Trophoblast cell (in vitro differentiated cells and primary cell): ENCODE measurements around the gene ZSCAN21.

Experiments
- DNase-seq, 2 donors: peaks; one replicate each; pipeline ENCODE4 v3.0.0-alpha.2; 2016
- H2AFZ ChIP-seq: 2 replicates; pipeline ENCODE4 v1.6.1; 2013; ENCODE audit warnings: low read length, moderate library complexity, mild to moderate bottlenecking; ENCODE audit not compliant: insufficient read depth, poor library complexity
- H2AK5ac ChIP-seq: 2 replicates; pipeline ENCODE4 v1.6.1; 2013; ENCODE audit warnings: mild to moderate bottlenecking, low read length
- H2BK120ac ChIP-seq: 2 replicates; pipeline ENCODE4 v1.6.1; 2013; ENCODE audit warnings: low read length, mild to moderate bottlenecking, moderate library complexity; ENCODE audit not compliant: insufficient read depth, poor library complexity
- H2BK12ac ChIP-seq: 2 replicates; pipeline ENCODE4 v1.6.1; 2013; ENCODE audit warnings: mild to moderate bottlenecking, low read length, moderate library complexity
- H2BK5ac ChIP-seq: 2 replicates; pipeline ENCODE4 v1.6.1; 2013; ENCODE audit warnings: low read length, low read depth, moderate library complexity, mild to moderate bottlenecking; ENCODE audit not compliant: poor library complexity
- H3K14ac ChIP-seq: 2 replicates; pipeline ENCODE4 v1.6.1; 2013; ENCODE audit warnings: mild to moderate bottlenecking, low read length
- H3K18ac ChIP-seq: 2 replicates; pipeline ENCODE4 v1.6.1; 2013; ENCODE audit warnings: mild to moderate bottlenecking, low read length
- H3K23ac ChIP-seq: 2 replicates; pipeline ENCODE4 v1.6.1; 2013; ENCODE audit warnings: low read length
- H3K27ac ChIP-seq: 2 replicates; pipeline ENCODE4 v1.5.1; 2013; ENCODE audit warnings: low read depth, mild to moderate bottlenecking, inconsistent platforms, low read length, moderate library complexity
- H3K27me3 ChIP-seq: 2 replicates; pipeline ENCODE4 v1.6.1; 2013; ENCODE audit warnings: inconsistent platforms, mild to moderate bottlenecking, low read length, moderate library complexity; ENCODE audit not compliant: insufficient read depth
- H3K36me3 ChIP-seq, 2 experiments: 1 replicate in 1 of 2; 2 replicates in 1 of 2; pipeline ENCODE4 v1.6.1; 2013; ENCODE audit warnings: low read length in 2 of 2, mild to moderate bottlenecking in 2 of 2, moderate library complexity in 1 of 2; ENCODE audit not compliant: insufficient read depth in 2 of 2, control insufficient read depth in 1 of 2
- H3K4ac ChIP-seq: 2 replicates; pipeline ENCODE4 v1.6.1; 2013; ENCODE audit warnings: low read depth, mild to moderate bottlenecking, low read length, moderate library complexity
- H3K4me1 ChIP-seq, 2 experiments: 1 replicate in 1 of 2; 2 replicates in 1 of 2; pipeline ENCODE4 v1.6.1; 2013; ENCODE audit warnings: low read length in 2 of 2, mild to moderate bottlenecking in 2 of 2, moderate library complexity in 1 of 2; ENCODE audit not compliant: insufficient read depth in 2 of 2, control insufficient read depth in 1 of 2
- H3K4me2 ChIP-seq: 2 replicates; pipeline ENCODE4 v1.6.1; 2013; ENCODE audit warnings: inconsistent platforms, mild to moderate bottlenecking, low read length, moderate library complexity
- H3K4me3 ChIP-seq: 2 replicates; pipeline ENCODE4 v1.5.1; 2013; ENCODE audit warnings: mild to moderate bottlenecking, low read depth, low read length, inconsistent platforms
- H3K79me1 ChIP-seq: one replicate; pipeline ENCODE4 v1.6.1; 2013; ENCODE audit warnings: low read length
- H3K79me2 ChIP-seq: 2 replicates; pipeline ENCODE4 v1.6.1; 2013; ENCODE audit warnings: low read length, mild to moderate bottlenecking; ENCODE audit not compliant: control insufficient read depth, insufficient read depth, poor library complexity
- H3K9ac ChIP-seq: 2 replicates; pipeline ENCODE4 v1.6.1; 2013; ENCODE audit warnings: mild to moderate bottlenecking, low read length
- H3K9me3 ChIP-seq: 2 replicates; pipeline ENCODE4 v1.6.1; 2013; ENCODE audit warnings: low read depth, mild to moderate bottlenecking, control low read depth, inconsistent platforms, low read length; ENCODE audit not compliant: insufficient read depth
- H4K12ac ChIP-seq: 2 replicates; pipeline ENCODE4 v1.6.1; 2013; ENCODE audit warnings: low read depth, mild to moderate bottlenecking, low read length, moderate library complexity
- H4K8ac ChIP-seq: 2 replicates; pipeline ENCODE4 v1.6.1; 2013; ENCODE audit warnings: low read depth, mild to moderate bottlenecking, low read length, moderate library complexity
- H4K91ac ChIP-seq: one replicate; pipeline ENCODE4 v1.6.1; 2013; ENCODE audit warnings: low read depth, mild to moderate bottlenecking, low read length, moderate library complexity
- WGBS: extraction: QIAGEN DNeasy Blood & Tissue Kit; methylation state at CpG from one replicate; pipeline ENCODE4 v1.1.7; 2013; ENCODE audit warnings: missing lambda C conversion rate; ENCODE audit not compliant: insufficient read length, insufficient coverage; ENCODE audit errors: extremely low coverage; 5-methylcytosine and 5-hydroxymethylcytosine counted together

ZSCAN21 gene

DNA sequence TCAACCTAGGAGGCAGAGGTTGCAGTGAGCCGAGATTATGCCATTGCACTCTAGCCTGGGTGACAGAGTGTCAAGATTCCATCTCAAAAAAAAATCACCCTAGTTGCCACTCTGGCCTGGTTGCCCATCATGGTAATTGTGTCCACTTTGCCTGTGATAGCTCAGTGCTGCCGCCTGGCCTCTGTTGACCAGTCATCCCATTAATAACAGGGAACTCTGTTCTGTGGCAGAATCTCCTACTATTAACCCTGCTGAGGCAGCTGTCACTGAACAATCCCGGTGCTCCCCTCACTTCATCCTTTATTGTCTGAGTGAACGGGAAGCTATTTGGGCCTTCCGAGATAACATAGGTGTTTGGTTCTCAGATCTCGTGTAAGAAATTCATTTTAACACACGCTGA lies 17.4 kb downstream of the ZSCAN21 start:
- no peak for DNase-seq
- no CpG with 5 or more reads among the region's 7 CpGs for WGBS
- no peak overlapping the region for H4K8ac ChIP-seq

DNA sequence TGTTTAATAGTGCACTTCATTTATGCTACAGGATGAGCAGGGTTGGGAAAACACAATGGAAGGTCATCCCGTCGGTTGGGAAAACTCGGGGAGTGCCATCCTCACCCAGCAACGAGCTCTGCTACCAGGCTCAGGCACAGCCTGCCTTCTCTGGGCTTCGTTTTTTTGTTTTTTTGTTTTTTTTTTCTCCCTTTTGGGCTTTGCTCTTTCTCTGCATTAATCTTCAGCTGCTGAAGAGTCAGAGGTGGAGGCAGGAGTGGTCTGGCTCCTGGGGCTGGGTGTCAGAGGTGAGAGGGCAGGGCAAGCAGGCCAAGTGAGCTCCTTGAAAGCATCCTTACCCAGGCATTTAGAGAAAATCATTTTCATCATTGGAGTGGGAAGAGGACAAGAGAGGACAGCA lies 20.4 kb downstream of the ZSCAN21 start:
- Histone ChIP-seq H3K9me3 (peaks cover 30% of the 10 kb centered on the region), H3K4me2 (no peak overlapping the region), H3K27me3 (no peaks in the 10 kb centered on the region), H3K4me1 (peaks cover 2 to 7% of the 10 kb centered on the region in 2 experiments), H3K18ac (no peak overlapping the region), H2AK5ac (no peak overlapping the region), H4K12ac (no peak overlapping the region), H3K4me3 (no peak overlapping the region), H4K91ac (no peak overlapping the region), H4K8ac (no peak overlapping the region), H3K79me1 (no peaks in the 10 kb centered on the region), H2BK12ac (no peak overlapping the region), H3K36me3 (peaks cover 55 to 58% of the 10 kb centered on the region in 2 experiments), H3K79me2 (no peaks in the 10 kb centered on the region), H2BK5ac (no peak overlapping the region), H2BK120ac (no peak overlapping the region), H3K9ac (no peak overlapping the region), H3K23ac (no peak overlapping the region), H3K14ac (no peak overlapping the region), H3K27ac (no peak overlapping the region), H2AFZ (no peak overlapping the region), H3K4ac (no peak overlapping the region)
- no peak for DNase-seq
- no CpG with 5 or more reads among the region's 5 CpGs for WGBS

More for the DNA sequence above, 17.4 kb downstream of the ZSCAN21 start:
- Histone ChIP-seq H2BK120ac (no peak overlapping the region), H3K9me3 (peaks cover 16% of the 10 kb centered on the region), H3K79me1 (no peaks in the 10 kb centered on the region), H3K23ac (no peak overlapping the region), H3K27me3 (no peaks in the 10 kb centered on the region), H3K27ac (no peak overlapping the region), H4K12ac (no peak overlapping the region), H4K91ac (no peak overlapping the region), H3K4me1 (peaks cover 2 to 7% of the 10 kb centered on the region in 2 experiments), H3K18ac (no peak overlapping the region), H3K36me3 (peaks cover 42 to 45% of the 10 kb centered on the region in 2 experiments), H3K4me3 (no peak overlapping the region), H2AK5ac (no peak overlapping the region), H3K79me2 (no peaks in the 10 kb centered on the region), H3K14ac (no peak overlapping the region), H2BK12ac (no peak overlapping the region), H3K9ac (no peak overlapping the region), H3K4me2 (no peak overlapping the region), H2AFZ (no peak overlapping the region), H2BK5ac (no peak overlapping the region), H3K4ac (no peak overlapping the region)

DNA sequence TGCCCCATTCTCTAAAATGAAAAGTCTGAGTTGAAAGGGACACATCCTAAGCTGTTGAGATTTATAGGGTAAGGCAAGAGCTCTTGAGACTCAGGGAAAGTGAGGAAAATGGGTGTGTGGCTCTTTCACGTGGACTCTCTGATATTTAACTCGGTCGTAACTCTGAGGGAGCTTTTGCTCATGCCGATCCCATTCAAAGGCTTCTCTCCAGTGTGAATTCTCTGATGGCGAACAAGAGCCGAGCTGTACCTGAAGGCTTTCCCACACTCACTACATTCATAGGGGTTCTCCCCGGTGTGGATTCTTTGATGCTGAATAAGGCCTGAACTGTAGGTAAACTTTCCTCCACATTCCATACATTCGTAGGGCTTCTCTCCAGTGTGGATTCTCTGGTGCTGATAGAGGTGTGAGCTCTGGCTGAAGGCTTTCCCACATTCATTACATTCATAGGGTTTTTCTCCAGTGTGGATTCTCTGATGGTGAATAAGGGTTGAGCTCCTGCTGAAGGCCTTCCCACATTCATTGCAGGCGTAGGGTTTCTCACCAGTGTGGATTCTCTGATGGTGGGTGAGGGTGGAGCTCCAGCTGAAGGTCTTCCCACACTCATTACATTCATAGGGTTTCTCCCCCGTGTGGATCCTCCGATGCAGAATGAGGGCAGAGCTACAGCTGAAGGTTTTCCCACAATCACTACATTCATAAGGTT lies 21.6 kb downstream of the ZSCAN21 start:
- Histone ChIP-seq H3K4ac (no peak overlapping the region), H3K27me3 (no peaks in the 10 kb centered on the region), H3K9ac (no peak overlapping the region), H3K14ac (no peak overlapping the region), H4K12ac (no peak overlapping the region), H3K4me2 (no peak overlapping the region), H3K4me3 (no peak overlapping the region), H3K79me2 (no peaks in the 10 kb centered on the region), H3K23ac (no peak overlapping the region), H2AK5ac (no peak overlapping the region), H3K9me3 (peaks cover 36% of the 10 kb centered on the region), H3K4me1 (peaks cover 0 to under 1% of the 10 kb centered on the region in 2 experiments), H3K79me1 (no peaks in the 10 kb centered on the region), H2AFZ (no peak overlapping the region), H2BK120ac (no peak overlapping the region), H2BK12ac (no peak overlapping the region), H3K27ac (no peak overlapping the region), H4K8ac (no peak overlapping the region), H4K91ac (no peak overlapping the region), H2BK5ac (no peak overlapping the region), H3K36me3 (peaks cover 66 to 70% of the 10 kb centered on the region in 2 experiments), H3K18ac (no peak overlapping the region)
- peak; percentile 51 to 62 for DNase-seq
- no CpG with 5 or more reads among the region's 11 CpGs for whole genome bisulfite sequencing

DNA sequence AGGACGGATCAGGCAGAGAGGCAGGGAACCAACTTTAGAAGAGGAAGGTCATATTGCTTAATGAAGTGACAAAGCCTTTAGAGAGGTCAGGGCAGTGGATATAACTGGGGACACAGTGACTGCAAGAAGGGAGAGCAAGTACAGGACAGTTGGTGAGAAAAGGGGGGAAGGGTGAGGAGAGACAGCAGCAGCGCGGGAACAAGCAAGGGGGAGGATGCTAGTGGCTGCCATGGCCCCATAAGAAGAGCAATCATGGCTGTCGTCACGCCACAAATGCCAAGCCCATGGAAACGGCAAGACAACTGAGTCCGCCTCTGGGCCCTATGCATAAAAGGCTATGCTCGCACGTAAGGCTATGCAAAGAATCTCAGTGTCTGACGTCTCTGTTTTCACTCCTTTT lies 22.9 kb downstream of the ZSCAN21 start:
- Histone ChIP-seq H2BK12ac (no peak overlapping the region), H2AK5ac (no peak overlapping the region), H2BK5ac (no peak overlapping the region), H3K4me2 (no peak overlapping the region), H4K12ac (no peak overlapping the region), H3K14ac (no peak overlapping the region), H3K9me3 (peaks cover 36% of the 10 kb centered on the region), H3K4ac (no peak overlapping the region), H3K27me3 (no peaks in the 10 kb centered on the region), H3K4me3 (no peak overlapping the region), H3K23ac (no peak overlapping the region), H3K79me1 (no peaks in the 10 kb centered on the region), H3K18ac (no peak overlapping the region), H2BK120ac (no peak overlapping the region), H2AFZ (no peak overlapping the region), H3K79me2 (no peaks in the 10 kb centered on the region), H3K4me1 (no peaks in the 10 kb centered on the region), H3K27ac (no peak overlapping the region), H3K9ac (no peak overlapping the region), H4K91ac (no peak overlapping the region), H3K36me3 (peaks cover 73 to 80% of the 10 kb centered on the region in 2 experiments), H4K8ac (no peak overlapping the region)
- WGBS: no CpG with 5 or more reads among the region's 10 CpGs
- no peak for DNase-seq
